Common myeloid progenitor, CD34-positive (primary cell): ENCODE data around the gene TTC34.

Source experiments
- CTCF ChIA-PET: fragments of 350-600 bp; sonication (Branson Sonifier 250); formaldehyde crosslinking; loops from one replicate; lab custom pipeline; 2021; ENCODE audit warnings: antibody characterized with exemption; lab: Charles Lee
- POLR2A ChIA-PET: fragments of 350-600 bp; sonication (Branson Sonifier 250); formaldehyde crosslinking; loops from one replicate; lab custom pipeline; 2021; ENCODE audit warnings: antibody characterized with exemption; lab: Charles Lee
- DNase-seq, 3 donors: peaks; one replicate each; pipeline versions ENCODE4 v3.0.0 to v3.0.0-alpha.2; 2013
- H3K27ac ChIP-seq, 2 experiments: 1 replicate in 1 of 2; 2 replicates in 1 of 2; pipeline ENCODE4 v1.7.0; 2013; ENCODE audit warnings: inconsistent platforms in 2 of 2, low read length in 2 of 2, mild to moderate bottlenecking in 2 of 2, low read depth in 1 of 2, moderate library complexity in 1 of 2; ENCODE audit not compliant: severe bottlenecking in 2 of 2, insufficient read depth in 1 of 2, poor library complexity in 1 of 2
- H3K27me3 ChIP-seq, 5 experiments: replicated peaks in 2 of 5; 1 replicate in 3 of 5; 2 replicates in 2 of 5; pipeline versions ENCODE4 v1.6.1 to v1.7.0; 2013; ENCODE audit warnings: low read length in 4 of 5, mild to moderate bottlenecking in 2 of 5, moderate library complexity in 2 of 5, inconsistent platforms in 1 of 5; ENCODE audit not compliant: insufficient read depth in 5 of 5, control insufficient read depth in 4 of 5
- H3K36me3 ChIP-seq, 4 experiments: 1 replicate in 2 of 4; 2 replicates in 2 of 4; pipeline versions ENCODE4 v1.6.1 to v1.7.0; 2013; ENCODE audit warnings: low read length in 3 of 4, control low read depth in 1 of 4, mild to moderate bottlenecking in 1 of 4; ENCODE audit not compliant: control insufficient read depth in 4 of 4, insufficient read depth in 4 of 4
- H3K4me1 ChIP-seq, 4 experiments: 1 replicate in 3 of 4; 2 replicates in 1 of 4; pipeline versions ENCODE4 v1.6.1 to v1.7.1; 2013; ENCODE audit warnings: low read length in 3 of 4, mild to moderate bottlenecking in 3 of 4, control low read depth in 1 of 4, inconsistent platforms in 1 of 4, moderate library complexity in 1 of 4; ENCODE audit not compliant: control insufficient read depth in 4 of 4, insufficient read depth in 4 of 4; ENCODE audit errors: control extremely low read depth in 1 of 4
- H3K4me3 ChIP-seq, 7 experiments: 1 replicate in 4 of 7; 2 replicates in 3 of 7; pipeline versions ENCODE4 v1.5.1 to v1.7.0; 2013; ENCODE audit warnings: mild to moderate bottlenecking in 7 of 7, low read length in 6 of 7, moderate library complexity in 6 of 7, inconsistent platforms in 2 of 7, low read depth in 2 of 7, control low read depth in 1 of 7; ENCODE audit not compliant: insufficient read depth in 4 of 7, control insufficient read depth in 1 of 7; ENCODE audit errors: extremely low read depth in 1 of 7
- H3K9me3 ChIP-seq, 5 experiments: 1 replicate in 4 of 5; 2 replicates in 1 of 5; pipeline versions ENCODE4 v1.6.1 to v1.7.1; 2013; ENCODE audit warnings: low read length in 4 of 5, mild to moderate bottlenecking in 2 of 5, inconsistent platforms in 1 of 5, low read depth in 1 of 5, moderate library complexity in 1 of 5; ENCODE audit not compliant: control insufficient read depth in 4 of 5, insufficient read depth in 2 of 5; ENCODE audit errors: control extremely low read depth in 1 of 5
- WGBS: methylation state at CpG from one replicate; pipeline ENCODE4 v1.1.5; 2013; ENCODE audit not compliant: insufficient coverage; 5-methylcytosine and 5-hydroxymethylcytosine counted together

TTC34 gene

GRCh38 chr1:2833454-2834145, 32.1 kb upstream of the TTC34 start:
- no peaks in the 10 kb centered on the region for H3K36me3 ChIP-seq
- DNase-seq, result no peak
- H3K27ac ChIP-seq, result no peak overlapping the region
- ChIA-PET CTCF (interaction anchor here (12.9 kb wide), 1 partner anchor 10 kb away, joined by 83 read pairs; no protein-coding TSS in a partner anchor), POLR2A (no interaction called here)
- H3K27me3 ChIP-seq, result no peaks in the 10 kb centered on the region
- H3K9me3 ChIP-seq, result peaks cover 0 to 6% (median 0%) of the 10 kb centered on the region in 5 experiments
- WGBS, result 81% methylated on average over 16 of the region's 20 CpGs
- H3K4me1 ChIP-seq, result no peaks in the 10 kb centered on the region
- H3K4me3 ChIP-seq, result no peak overlapping the region

- DNase-seq, result no peak
- Histone ChIP-seq H3K27me3 (no peaks in the 10 kb centered on the region), H3K27ac (no peak overlapping the region), H3K36me3 (no peaks in the 10 kb centered on the region), H3K9me3 (peaks cover 0 to 5% (median 0%) of the 10 kb centered on the region in 5 experiments), H3K4me1 (no peaks in the 10 kb centered on the region), H3K4me3 (no peak overlapping the region)
- ChIA-PET POLR2A (no interaction called here), CTCF (interaction anchor here (12.9 kb wide), 1 partner anchor 9 kb away, joined by 83 read pairs; no protein-coding TSS in a partner anchor)
- 94% methylated on average over 23 of the region's 28 CpGs for WGBS
These were observed 31.3 kb upstream of the TTC34 start for GRCh38 chr1:2832506-2833453.

GRCh38 chr1:2831596-2832212, 30.2 kb upstream of the TTC34 start:
- no peaks in the 10 kb centered on the region for H3K27me3 ChIP-seq
- CTCF ChIA-PET, result interaction anchor here (12.9 kb wide), 1 partner anchor 8 kb away, joined by 83 read pairs; no protein-coding TSS in a partner anchor
- POLR2A ChIA-PET, result no interaction called here
- no peak overlapping the region for H3K4me3 ChIP-seq
- no peak for DNase-seq
- no peaks in the 10 kb centered on the region for H3K36me3 ChIP-seq
- peaks cover 0 to 10% (median 3%) of the 10 kb centered on the region in 5 experiments for H3K9me3 ChIP-seq
- 92% methylated on average over 7 of the region's 12 CpGs for WGBS
- no peak overlapping the region for H3K27ac ChIP-seq
- no peaks in the 10 kb centered on the region for H3K4me1 ChIP-seq

GRCh38 chr1:2830761-2831425, 29.4 kb upstream of the TTC34 start:
- Histone ChIP-seq H3K27me3 (no peaks in the 10 kb centered on the region), H3K4me1 (no peaks in the 10 kb centered on the region), H3K36me3 (no peaks in the 10 kb centered on the region), H3K27ac (no peak overlapping the region), H3K4me3 (no peak overlapping the region), H3K9me3 (peaks cover 0 to 10% (median 3%) of the 10 kb centered on the region in 5 experiments)
- no peak for DNase-seq
- ChIA-PET POLR2A (no interaction called here), CTCF (interaction anchor here (0.9 to 12.9 kb wide), 2 partner anchors 7 to 9 kb away, joined by 4 to 83 read pairs; no protein-coding TSS in a partner anchor)
- WGBS, result 98% methylated on average over 16 of the region's 20 CpGs

DNA sequence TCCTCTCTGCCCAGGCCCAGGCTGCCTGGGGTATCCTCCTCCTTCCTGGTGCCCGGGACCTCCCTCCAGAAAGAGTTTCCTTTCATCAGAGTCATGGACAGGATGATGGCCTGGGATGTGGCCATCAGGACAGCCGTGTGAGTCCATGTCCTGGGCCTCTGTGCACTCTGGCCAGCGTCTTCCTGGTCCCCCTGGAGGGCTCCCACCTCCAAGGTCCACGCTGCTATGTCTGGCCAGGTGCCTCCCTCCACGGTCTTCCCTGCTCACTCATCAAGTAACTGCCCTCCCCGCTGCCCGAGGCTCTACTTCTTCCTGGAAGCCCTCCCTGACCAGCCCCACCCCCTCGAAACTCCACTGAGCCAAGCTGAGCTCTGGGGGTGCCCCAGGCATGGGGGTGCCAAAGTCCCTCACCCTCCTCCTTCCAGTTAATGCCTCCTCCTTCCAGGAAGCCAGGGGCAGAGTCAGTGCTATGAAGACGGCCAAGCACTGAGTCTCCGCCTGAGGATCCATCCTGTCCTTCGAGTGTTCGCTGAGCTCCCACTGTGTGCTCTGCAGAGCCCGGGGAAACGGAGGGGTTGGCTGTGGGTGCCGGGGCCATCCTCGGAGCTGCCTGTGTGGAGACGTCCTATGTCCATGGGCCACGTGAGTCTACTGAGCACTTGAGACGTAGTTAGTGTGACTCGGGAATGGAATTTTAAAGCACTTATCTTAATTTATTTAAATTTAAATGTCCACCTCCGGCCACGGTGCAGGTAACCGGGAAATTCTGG, 28.5 kb upstream of the TTC34 start:
- Histone ChIP-seq H3K27me3 (no peaks in the 10 kb centered on the region), H3K36me3 (no peaks in the 10 kb centered on the region), H3K4me3 (no peak overlapping the region), H3K4me1 (no peaks in the 10 kb centered on the region), H3K27ac (no peak overlapping the region), H3K9me3 (peaks cover 0 to 10% (median 3%) of the 10 kb centered on the region in 5 experiments)
- WGBS, result 89% methylated on average over 15 of the region's 23 CpGs
- ChIA-PET CTCF (interaction anchor here (0.9 kb wide), 1 partner anchor 9 kb away, joined by 4 read pairs; no protein-coding TSS in a partner anchor), POLR2A (no interaction called here)
- no peak for DNase-seq

- WGBS, result 93% methylated on average over 11 of the region's 18 CpGs
- peaks cover 0 to 10% (median 3%) of the 10 kb centered on the region in 5 experiments for H3K9me3 ChIP-seq
- H3K4me1 ChIP-seq, result peaks cover 0 to 10% (median 8%) of the 10 kb centered on the region in 4 experiments
- CTCF ChIA-PET, result no interaction called here
- H3K4me3 ChIP-seq, result no peak overlapping the region
- peaks cover 0 to 5% (median 0%) of the 10 kb centered on the region in 5 experiments for H3K27me3 ChIP-seq
- H3K36me3 ChIP-seq, result no peaks in the 10 kb centered on the region
- H3K27ac ChIP-seq, result no peak overlapping the region
- DNase-seq, result no peak
- POLR2A ChIA-PET, result no interaction called here
These were observed 27.2 kb upstream of the TTC34 start for GRCh38 chr1:2828586-2829250.
